Adrenal gland (tissue), 12 donors: ENCODE data around the gene VPS33B. TPM values are rescaled to one million over a fixed set of nuclear protein-coding genes. Genes with fewer than 3 reads are reported as not detected.

Source experiments
- DNase-seq, 7 donors: peaks; one replicate each; pipeline ENCODE4 v3.0.0-alpha.2; 2019 to 2020
- H3K27ac ChIP-seq, 5 donors: fragments of 200-600 bp; sonication (generic) in 4 of 5; 1 replicate in 3 of 5; 2 replicates in 2 of 5; pipeline versions ENCODE4 v1.5.1 to v1.8.0; 2016 to 2020; ENCODE audit warnings: mild to moderate bottlenecking in 1 of 5
- H3K27me3 ChIP-seq: fragments of 200-600 bp; 2 replicates; pipeline ENCODE4 v1.8.0; 2021
- H3K36me3 ChIP-seq, 2 donors: fragments of 200-600 bp; replicated peaks in 1 of 2; 1 replicate in 1 of 2; 2 replicates in 1 of 2; pipeline versions ENCODE4 v1.5.1 to v1.8.0; 2018 to 2022
- H3K4me1 ChIP-seq, 2 donors: fragments of 200-600 bp; replicated peaks in 1 of 2; 1 replicate in 1 of 2; 2 replicates in 1 of 2; pipeline versions ENCODE4 v1.5.1 to v1.8.0; 2018 to 2021
- H3K4me3 ChIP-seq, 4 donors: fragments of 200-600 bp; sonication (generic) in 3 of 4; one replicate each; pipeline ENCODE4 v1.5.1; 2016 to 2018
- H3K9me3 ChIP-seq, 3 donors: fragments of 200-600 bp; sonication (generic) in 1 of 3; replicated peaks in 1 of 3; 1 replicate in 2 of 3; 2 replicates in 1 of 3; pipeline versions ENCODE4 v1.5.1 to v1.8.0; 2016 to 2021
- CTCF ChIP-seq, 6 experiments: fragments of 450-650 bp in 4 of 6; fragments of 200-600 bp in 2 of 6; sonication (generic) in 1 of 6; IDR thresholded peaks; 1 replicate in 5 of 6; 2 replicates in 1 of 6; pipeline versions ENCODE4 v1.5.1 to v1.8.0; 2016 to 2021; ENCODE audit warnings: antibody characterized with exemption in 6 of 6, mild to moderate bottlenecking in 2 of 6, moderate library complexity in 1 of 6
- POLR2A ChIP-seq, 2 donors: fragments of 450-650 bp; IDR thresholded peaks; one replicate each; pipeline ENCODE4 v1.6.1; 2017; ENCODE audit warnings: antibody characterized with exemption in 2 of 2, mild to moderate bottlenecking in 2 of 2, moderate library complexity in 1 of 2
- WGBS, 4 donors: extraction: QIAGEN DNeasy Blood & Tissue Kit in 2 of 4; methylation state at CpG; one replicate each; pipeline versions ENCODE4 v1.1.5 to v1.1.7; 2013 to 2017; 5-methylcytosine and 5-hydroxymethylcytosine counted together
- intact Hi-C, 2 donors: fragments of 100-400 bp; cut with DNase I; formaldehyde crosslinking; loops; one replicate each; pipeline versions ENCODE4 v1.14.1 to v1.15.0; 2022 to 2023
- polyA plus RNA-seq, 3 donors: library from polyadenylated mRNA; stranded (reverse); fragments of 200-250 nt in 2 of 3; fragments of 350-450 nt in 1 of 3; fragmentation: Illumina TruSeq in 1 of 3; extraction: RNeasy Lipid Tissue Mini Kit (QIAGEN cat#74804) in 1 of 3; gene quantifications; one replicate each; pipeline ENCODE4 v1.2.3, GENCODE V29; 2013 to 2014
- total RNA-seq, 9 donors: library from RNA; depleted of rRNA in 4 of 9; stranded (reverse); fragments of >200 nt in 4 of 9; fragments of 120-200 nt in 1 of 9; fragmentation: NEBNext Ultra II Directional in 1 of 9; extraction: Animal tissue kit (Norgen Biotek cat#: 25700) in 1 of 9; gene quantifications; one replicate each; pipeline versions ENCODE4 v1.1.0 to v1.2.4, GENCODE V29; 2013 to 2023
- donor health status: healthy with polysubstance abuse.
- donor health status: Bipolar disorder and iron deficiency.
- donor health status: DM: yes; HTN: yes; CAD: no.
- donor health status: DM: no; HTN: no; CAD: no.
- donor health status: DM: no; HTN: no; CAD: no.
- donor health status: DM: yes; HTN: yes; CAD: no.

VPS33B gene
- total and polyA plus RNA-seq, 12 donors = 9.1 to 23.8 (median 15.6) TPM

GRCh38 chr15:91068966-91069365 is 46.6 kb upstream of the VPS33B start:
- Histone ChIP-seq H3K27ac (no peak overlapping the region), H3K27me3 (peaks cover 11% of the 10 kb centered on the region), H3K4me3 (no peak overlapping the region), H3K9me3 (no peaks in the 10 kb centered on the region), H3K4me1 (no peaks in the 10 kb centered on the region), H3K36me3 (no peaks in the 10 kb centered on the region)
- intact Hi-C loops = no loop called here
- DNase-seq = no peak
- WGBS, 4 donors = 65 to 84% (median 80%) methylated on average over 3 of the region's 3 CpGs
- TF ChIP-seq POLR2A (IDR thresholded peaks at IDR 0.05) (no peak), CTCF (IDR thresholded peaks at IDR 0.05) (no peak)

GRCh38 chr15:91068436-91068835 is 46.0 kb upstream of the VPS33B start:
- no peak for DNase-seq
- H3K36me3 ChIP-seq = no peaks in the 10 kb centered on the region
- intact Hi-C loops = no loop called here
- H3K4me3 ChIP-seq = no peak overlapping the region
- no peaks in the 10 kb centered on the region for H3K4me1 ChIP-seq
- TF ChIP-seq POLR2A (IDR thresholded peaks at IDR 0.05) (no peak), CTCF (IDR thresholded peaks at IDR 0.05) (no peak)
- H3K9me3 ChIP-seq = no peaks in the 10 kb centered on the region
- H3K27ac ChIP-seq = no peak overlapping the region
- H3K27me3 ChIP-seq = peaks cover 11% of the 10 kb centered on the region
- 93 to 100% (median 95%) methylated on average over 2 of the region's 2 CpGs for WGBS, 4 donors

GRCh38 chr15:91067036-91067435 is 44.6 kb upstream of the VPS33B start:
- 54 to 90% (median 82%) methylated on average over 2 of the region's 2 CpGs for WGBS, 4 donors
- Histone ChIP-seq H3K4me1 (no peaks in the 10 kb centered on the region), H3K27me3 (peaks cover 11% of the 10 kb centered on the region), H3K4me3 (no peak overlapping the region), H3K9me3 (no peaks in the 10 kb centered on the region), H3K27ac (no peak overlapping the region), H3K36me3 (no peaks in the 10 kb centered on the region)
- TF ChIP-seq POLR2A (IDR thresholded peaks at IDR 0.05) (no peak), CTCF (IDR thresholded peaks at IDR 0.05) (no peak)
- intact Hi-C loops = no loop called here
- no peak for DNase-seq

GRCh38 chr15:91065505-91065904 is 43.1 kb upstream of the VPS33B start:
- no peak overlapping the region for H3K27ac ChIP-seq
- no peak for DNase-seq
- no peaks in the 10 kb centered on the region for H3K36me3 ChIP-seq
- H3K9me3 ChIP-seq = no peaks in the 10 kb centered on the region
- TF ChIP-seq CTCF (IDR thresholded peaks at IDR 0.05) (no peak), POLR2A (IDR thresholded peaks at IDR 0.05) (no peak)
- H3K4me1 ChIP-seq = no peaks in the 10 kb centered on the region
- H3K27me3 ChIP-seq = peaks cover 11% of the 10 kb centered on the region
- 69 to 89% (median 82%) methylated on average over 2 of the region's 2 CpGs for WGBS, 4 donors
- H3K4me3 ChIP-seq = no peak overlapping the region
- intact Hi-C loops = no loop called here
